Measurements from ENCODE around the gene FHOD3. TPM values are rescaled to one million over a fixed set of nuclear protein-coding genes. Genes with fewer than 3 reads are reported as not detected.

Gene FHOD3
- total and polyA plus RNA-seq, 2 of the 4 experiments (the other 2 are of a cell fraction), result 14.6 to 16.0 TPM

GRCh38 chr18:36817039-36817438 lies 519.5 kb downstream of the FHOD3 start:
- H2AFZ ChIP-seq (replicated peaks; ENCODE audit: low read length, poor library complexity), result no peak overlapping the region
- no peak overlapping the region for H4K5ac ChIP-seq (ENCODE audit: low read depth, low read length)
- no TSS peak for BruUV-seq (replicated peaks)
- H3K18ac ChIP-seq (ENCODE audit: low read depth, low read length), result no peak overlapping the region
- H3K4me1 ChIP-seq (ENCODE audit: control insufficient read depth, insufficient read depth, low read length), result peaks cover 8% of the 10 kb centered on the region
- no peak overlapping the region for H2BK15ac ChIP-seq (ENCODE audit: low read depth, low read length)
- H4K8ac ChIP-seq (ENCODE audit: low read depth in 2 of 2, low read length in 2 of 2), result no peak overlapping the region
- no CpG with 5 or more reads among the region's 1 CpG for WGBS, 2 experiments (ENCODE audit: extremely low coverage in 2 of 2, insufficient read length in 1 of 2)
- H3K14ac ChIP-seq (replicated peaks; ENCODE audit: low read depth, low read length), result no peak overlapping the region
- dilution Hi-C loops (cut with HindIII; ENCODE audit: low sequenced_read_pairs, unreplicated experiment) (no loop called here), intact Hi-C loops (cut with micrococcal nuclease) (no loop called here), in situ Hi-C loops (cut with MboI; ENCODE audit: low sequenced_read_pairs) (no loop called here)
- POLR2A ChIA-PET (ENCODE audit: unreplicated experiment), result interaction anchor here (0.6 kb wide), 1 partner anchor 89 kb away, joined by 3 read pairs; no protein-coding TSS in a partner anchor
- H3K36me3 ChIP-seq (ENCODE audit: control insufficient read depth, insufficient read depth, low read length), result peaks cover 12% of the 10 kb centered on the region
- H3K79me1 ChIP-seq (ENCODE audit: low read depth in 1 of 2, low read length in 2 of 2), result peaks cover 19 to 22% of the 10 kb centered on the region in 2 experiments
- CTCF ChIA-PET, result interaction anchor here (0.7 to 1.9 kb wide), 2 partner anchors 8 to 518 kb away, joined by 4 to 7 read pairs; no protein-coding TSS in a partner anchor
- H2BK20ac ChIP-seq (ENCODE audit: low read depth, low read length), result no peak overlapping the region
- no peak overlapping the region for H2AK9ac ChIP-seq (replicated peaks; ENCODE audit: low read depth, low read length, poor library complexity)
- no peak overlapping the region for H3K4ac ChIP-seq (ENCODE audit: low read depth, low read length)
- no peaks in the 10 kb centered on the region for H3K9me1 ChIP-seq (ENCODE audit: insufficient read depth, low read length)
- H2AK5ac ChIP-seq (ENCODE audit: low read depth, low read length), result no peak overlapping the region
- H3K56ac ChIP-seq (ENCODE audit: extremely low read depth, insufficient read depth, low read length), result no peak overlapping the region
- H2BK120ac ChIP-seq (ENCODE audit: low read depth, low read length), result no peak overlapping the region
- DNase-seq (no peak), ATAC-seq (ENCODE audit: low read depth) (peak; percentile 19; the same call in 1 of the 2 replicates)
- no peak overlapping the region for H3K4me3 ChIP-seq (ENCODE audit: insufficient read depth, low read depth, low read length)
- no peak overlapping the region for H3K9ac ChIP-seq (ENCODE audit: low read depth, low read length)
- no peaks in the 10 kb centered on the region for H3K9me3 ChIP-seq (ENCODE audit: control insufficient read depth, insufficient read depth, low read length)
- no peak overlapping the region for H3K27ac ChIP-seq (ENCODE audit: insufficient read depth, low read length)
- no peaks in the 10 kb centered on the region for H3K27me3 ChIP-seq (ENCODE audit: control insufficient read depth, insufficient read depth, low read length)
- no peak overlapping the region for H3K4me2 ChIP-seq (ENCODE audit: low read depth, low read length)
- H2BK5ac ChIP-seq (ENCODE audit: low read depth, low read length, poor library complexity, severe bottlenecking), result no peak overlapping the region
- no peak overlapping the region for H3K23ac ChIP-seq (ENCODE audit: low read depth, low read length)
- H4K91ac ChIP-seq (ENCODE audit: insufficient read depth, low read depth, low read length), result no peak overlapping the region
- no peaks in the 10 kb centered on the region for H4K20me1 ChIP-seq (ENCODE audit: insufficient read depth, low read length)
- TF ChIP-seq CTCF (conservative IDR thresholded peaks at IDR 0.05; ENCODE audit: low read depth, low read length) (no peak), BHLHE40 (IDR thresholded peaks at IDR 0.05; ENCODE audit: low read depth, low read length) (no peak), RCOR1 (IDR thresholded peaks at IDR 0.05; ENCODE audit: insufficient replicate concordance, low read length) (no peak), RAD21 (IDR thresholded peaks at IDR 0.05; ENCODE audit: low read length) (no peak), MAZ (IDR thresholded peaks at IDR 0.05; ENCODE audit: borderline replicate concordance, low read depth, low read length) (no peak), RFX5 (IDR thresholded peaks at IDR 0.05; ENCODE audit: low read depth, low read length) (no peak), MXI1 (IDR thresholded peaks at IDR 0.05; ENCODE audit: borderline replicate concordance, low read depth, low read length) (no peak), SMC3 (IDR thresholded peaks at IDR 0.05; ENCODE audit: low read depth, low read length) (no peak), FOS (IDR thresholded peaks at IDR 0.05; ENCODE audit: low read depth, low read length) (no peak)
- TF ChIP-seq, protein P1, sequence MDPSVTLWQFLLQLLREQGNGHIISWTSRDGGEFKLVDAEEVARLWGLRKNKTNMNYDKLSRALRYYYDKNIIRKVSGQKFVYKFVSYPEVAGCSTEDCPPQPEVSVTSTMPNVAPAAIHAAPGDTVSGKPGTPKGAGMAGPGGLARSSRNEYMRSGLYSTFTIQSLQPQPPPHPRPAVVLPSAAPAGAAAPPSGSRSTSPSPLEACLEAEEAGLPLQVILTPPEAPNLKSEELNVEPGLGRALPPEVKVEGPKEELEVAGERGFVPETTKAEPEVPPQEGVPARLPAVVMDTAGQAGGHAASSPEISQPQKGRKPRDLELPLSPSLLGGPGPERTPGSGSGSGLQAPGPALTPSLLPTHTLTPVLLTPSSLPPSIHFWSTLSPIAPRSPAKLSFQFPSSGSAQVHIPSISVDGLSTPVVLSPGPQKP (IDR thresholded peaks at IDR 0.05; ENCODE audit: borderline replicate concordance, low read depth, low read length), result no peak
- TF ChIP-seq, protein P2, sequence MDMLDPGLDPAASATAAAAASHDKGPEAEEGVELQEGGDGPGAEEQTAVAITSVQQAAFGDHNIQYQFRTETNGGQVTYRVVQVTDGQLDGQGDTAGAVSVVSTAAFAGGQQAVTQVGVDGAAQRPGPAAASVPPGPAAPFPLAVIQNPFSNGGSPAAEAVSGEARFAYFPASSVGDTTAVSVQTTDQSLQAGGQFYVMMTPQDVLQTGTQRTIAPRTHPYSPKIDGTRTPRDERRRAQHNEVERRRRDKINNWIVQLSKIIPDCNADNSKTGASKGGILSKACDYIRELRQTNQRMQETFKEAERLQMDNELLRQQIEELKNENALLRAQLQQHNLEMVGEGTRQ (IDR thresholded peaks at IDR 0.05; ENCODE audit: low read depth, low read length), result no peak

All from IMR-90 (cell line).